Measurements from ENCODE around the gene KCNH1.

KCNH1 gene

DNA sequence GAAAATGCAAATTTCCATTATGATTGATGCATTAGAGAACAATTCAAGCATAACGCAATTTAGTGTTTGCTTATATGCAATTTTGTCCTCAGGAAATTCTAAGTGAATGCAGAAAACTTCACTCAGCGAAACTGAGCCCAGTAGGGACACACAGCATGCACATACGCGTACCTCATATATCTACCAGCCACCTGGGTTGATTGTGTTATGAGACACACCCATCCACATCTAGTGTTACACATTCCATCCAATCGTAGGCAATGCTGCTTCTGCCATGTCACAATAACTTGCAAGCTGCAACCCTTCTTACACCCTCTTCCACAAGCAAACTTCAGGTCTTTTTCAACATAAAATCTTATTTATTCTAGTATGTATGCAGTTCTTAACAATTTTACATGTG is 492.4 kb downstream of the KCNH1 start:
- no peak for DNase-seq (ENCODE audit: extremely low read depth, low read depth)

DNA sequence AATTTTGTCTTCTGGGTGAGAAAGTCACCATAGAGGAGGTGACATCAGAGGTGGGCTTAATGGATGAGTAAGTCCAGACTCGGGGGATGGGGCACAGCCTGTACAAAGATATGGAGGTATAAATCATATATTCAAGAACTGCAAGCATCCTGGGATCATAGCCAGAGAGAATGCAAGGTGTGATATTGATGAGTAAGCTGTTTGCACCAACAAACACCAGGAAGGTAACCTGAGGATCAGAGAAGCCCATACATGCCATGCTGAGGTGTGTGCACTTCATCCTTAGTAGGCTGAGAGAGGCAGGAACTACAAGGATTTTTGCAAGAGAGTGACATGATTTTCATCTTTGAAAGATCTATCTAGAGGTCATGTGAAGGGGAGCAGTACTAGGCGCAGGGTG is 498.8 kb downstream of the KCNH1 start:
- TF ChIP-seq, protein P1, sequence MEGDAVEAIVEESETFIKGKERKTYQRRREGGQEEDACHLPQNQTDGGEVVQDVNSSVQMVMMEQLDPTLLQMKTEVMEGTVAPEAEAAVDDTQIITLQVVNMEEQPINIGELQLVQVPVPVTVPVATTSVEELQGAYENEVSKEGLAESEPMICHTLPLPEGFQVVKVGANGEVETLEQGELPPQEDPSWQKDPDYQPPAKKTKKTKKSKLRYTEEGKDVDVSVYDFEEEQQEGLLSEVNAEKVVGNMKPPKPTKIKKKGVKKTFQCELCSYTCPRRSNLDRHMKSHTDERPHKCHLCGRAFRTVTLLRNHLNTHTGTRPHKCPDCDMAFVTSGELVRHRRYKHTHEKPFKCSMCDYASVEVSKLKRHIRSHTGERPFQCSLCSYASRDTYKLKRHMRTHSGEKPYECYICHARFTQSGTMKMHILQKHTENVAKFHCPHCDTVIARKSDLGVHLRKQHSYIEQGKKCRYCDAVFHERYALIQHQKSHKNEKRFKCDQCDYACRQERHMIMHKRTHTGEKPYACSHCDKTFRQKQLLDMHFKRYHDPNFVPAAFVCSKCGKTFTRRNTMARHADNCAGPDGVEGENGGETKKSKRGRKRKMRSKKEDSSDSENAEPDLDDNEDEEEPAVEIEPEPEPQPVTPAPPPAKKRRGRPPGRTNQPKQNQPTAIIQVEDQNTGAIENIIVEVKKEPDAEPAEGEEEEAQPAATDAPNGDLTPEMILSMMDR (IDR thresholded peaks at IDR 0.05; ENCODE audit: low read depth, low read length) = no peak

More for the DNA sequence above, 492.4 kb downstream of the KCNH1 start:
- TF ChIP-seq, protein P1 (IDR thresholded peaks at IDR 0.05; ENCODE audit: low read depth, low read length) = no peak

DNA sequence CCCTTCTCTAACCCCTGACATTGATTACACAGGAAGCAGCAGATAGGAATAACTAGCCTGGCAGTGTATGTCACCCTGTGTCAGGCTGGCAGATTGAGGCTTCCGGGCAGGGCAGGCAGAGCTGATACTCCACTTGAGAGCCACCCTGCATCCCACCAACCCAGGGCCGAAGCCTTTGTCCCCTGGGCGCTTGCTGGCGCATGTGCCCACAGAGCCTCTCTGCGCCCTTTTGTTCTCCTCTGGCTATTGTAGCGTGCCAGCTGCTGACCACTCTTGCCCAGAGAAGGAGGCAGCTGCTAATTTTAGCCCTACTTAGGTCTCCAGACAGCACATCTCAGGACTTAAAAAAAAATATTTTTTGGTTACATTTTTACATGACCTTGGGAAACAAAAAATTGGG is 500.3 kb downstream of the KCNH1 start:
- DNase-seq (ENCODE audit: extremely low read depth, low read depth) = no peak
- TF ChIP-seq, protein P1 (IDR thresholded peaks at IDR 0.05; ENCODE audit: low read depth, low read length) = no peak

More for the DNA sequence above, 498.8 kb downstream of the KCNH1 start:
- no peak for DNase-seq (ENCODE audit: extremely low read depth, low read depth)

DNA sequence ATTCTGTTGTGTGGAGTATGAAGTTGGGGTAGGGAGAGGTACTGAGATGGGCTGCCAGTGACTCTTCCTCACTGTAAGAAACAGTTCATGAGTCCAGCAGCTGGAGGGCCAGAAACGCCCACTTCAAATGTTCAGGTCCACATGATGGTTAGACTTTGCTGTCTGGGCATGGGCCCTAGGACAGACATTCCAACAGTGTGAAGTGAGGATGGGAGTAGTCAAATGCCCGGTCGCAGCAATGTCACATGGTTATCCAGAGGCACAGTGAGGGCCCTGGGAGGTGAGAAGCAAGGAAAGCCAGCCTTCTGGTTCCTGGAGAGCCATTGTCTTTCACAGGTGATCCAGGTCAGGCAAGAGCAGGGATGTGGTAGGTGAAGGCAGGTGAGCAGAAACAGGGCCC is 500.8 kb downstream of the KCNH1 start:
- no peak for DNase-seq (ENCODE audit: extremely low read depth, low read depth)
- TF ChIP-seq, protein P1 (IDR thresholded peaks at IDR 0.05; ENCODE audit: low read depth, low read length) = no peak

DNA sequence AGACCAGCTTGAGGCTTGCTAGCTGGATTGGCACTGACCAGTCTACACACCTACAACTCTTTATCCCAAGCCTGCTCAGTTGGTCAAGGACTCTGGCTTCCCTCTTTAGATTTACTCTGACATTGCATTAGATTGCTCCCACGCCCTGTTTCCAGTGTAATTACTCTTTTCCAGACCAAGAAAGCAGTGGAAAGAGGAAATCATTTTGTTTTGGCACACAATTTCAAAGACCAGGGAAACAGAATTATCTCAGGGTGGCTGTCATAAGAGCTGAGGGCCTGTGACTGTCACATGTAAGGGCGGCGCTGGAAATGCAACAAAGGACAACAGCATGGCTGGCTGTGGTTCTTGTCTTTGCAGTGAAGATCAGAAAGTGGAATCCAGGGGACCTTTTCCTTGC is 502.5 kb downstream of the KCNH1 start:
- no peak for DNase-seq (ENCODE audit: extremely low read depth, low read depth)
- TF ChIP-seq, protein P1 (IDR thresholded peaks at IDR 0.05; ENCODE audit: low read depth, low read length) = no peak

DNA sequence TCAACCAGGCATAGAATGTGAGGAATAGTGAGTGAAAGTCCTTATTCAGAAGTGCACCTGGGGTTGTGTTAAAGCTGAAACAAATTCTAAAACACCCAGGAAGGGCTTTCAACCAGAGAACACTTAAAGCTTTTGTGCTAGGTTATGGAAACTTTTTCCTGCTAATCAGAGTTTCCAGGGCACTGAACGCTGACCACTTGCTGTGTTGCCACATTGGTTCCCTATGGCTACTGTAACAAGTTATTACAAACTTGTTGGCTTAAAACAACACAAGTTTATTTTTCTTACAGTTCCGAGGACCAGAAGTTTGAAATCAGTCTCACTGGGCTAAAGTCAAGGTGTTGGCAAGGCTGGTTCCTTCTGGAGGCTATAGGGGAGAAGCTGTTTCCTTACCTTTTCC is 504.7 kb downstream of the KCNH1 start:
- DNase-seq (ENCODE audit: extremely low read depth, low read depth) = no peak
- TF ChIP-seq, protein P1 (IDR thresholded peaks at IDR 0.05; ENCODE audit: low read depth, low read length) = no peak

DNA sequence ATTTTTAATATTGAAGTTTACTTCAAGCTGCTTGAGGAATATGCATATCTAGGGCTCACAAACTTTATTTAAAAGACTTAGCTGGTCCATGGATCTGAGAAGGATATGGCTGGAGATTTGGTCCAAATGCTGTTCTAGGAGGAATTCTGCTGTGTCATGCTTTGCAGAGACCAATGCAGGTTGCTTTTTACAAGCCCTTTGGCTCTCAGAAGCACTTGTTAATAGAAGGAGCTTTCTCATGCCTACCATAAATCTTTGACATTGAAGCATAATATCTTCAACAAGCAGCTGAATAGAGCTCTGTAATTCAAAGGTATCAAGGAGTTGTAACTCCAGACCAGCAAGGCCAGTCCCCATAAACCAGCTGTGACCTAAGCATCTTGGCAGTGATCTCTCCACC is 506.2 kb downstream of the KCNH1 start:
- no peak for DNase-seq (ENCODE audit: extremely low read depth, low read depth)
- TF ChIP-seq, protein P1 (IDR thresholded peaks at IDR 0.05; ENCODE audit: low read depth, low read length) = no peak

All from AG09319 (cell line).